SK-N-SH (cell line): ENCODE measurements around the gene LMO3.

ENCODE experiments used
- EZH2phosphoT487 ChIP-seq: fragments of 200-600 bp; sonication (generic); IDR thresholded peaks from 2 replicates; pipeline ENCODE4 v1.6.1; 2017; ENCODE audit warnings: low read depth, mixed run types, mild to moderate bottlenecking, antibody characterized with exemption, moderate library complexity, borderline replicate concordance
- FOSL2 ChIP-seq: IDR thresholded peaks from 2 replicates; pipeline ENCODE4 v1.4.0; 2012; ENCODE audit warnings: low read depth, mild to moderate bottlenecking, moderate library complexity, borderline replicate concordance
- GABPA ChIP-seq: IDR thresholded peaks from 2 replicates; pipeline ENCODE4 v1.4.0; 2012; ENCODE audit warnings: low read depth, mild to moderate bottlenecking
- JUND ChIP-seq: IDR thresholded peaks from 2 replicates; pipeline ENCODE4 v1.4.0; 2012
- REST ChIP-seq: IDR thresholded peaks from 2 replicates; pipeline ENCODE4 v1.6.1; 2012; ENCODE audit warnings: mild to moderate bottlenecking, low read depth, low read length, moderate library complexity
- RXRA ChIP-seq: IDR thresholded peaks from 2 replicates; pipeline ENCODE4 v1.4.0; 2012; ENCODE audit warnings: low read depth, mild to moderate bottlenecking, borderline replicate concordance
- TF ChIP-seq, protein P1 (sequence below): IDR thresholded peaks from 2 replicates; pipeline ENCODE4 v1.4.0; 2012; ENCODE audit warnings: low read depth
- TF ChIP-seq, protein P2 (sequence below): fragments of 200-600 bp; sonication (generic); IDR thresholded peaks from 2 replicates; pipeline ENCODE4 v1.6.1; 2017; ENCODE audit warnings: antibody characterized with exemption, mild to moderate bottlenecking, moderate library complexity

- TF ChIP-seq, protein P1, sequence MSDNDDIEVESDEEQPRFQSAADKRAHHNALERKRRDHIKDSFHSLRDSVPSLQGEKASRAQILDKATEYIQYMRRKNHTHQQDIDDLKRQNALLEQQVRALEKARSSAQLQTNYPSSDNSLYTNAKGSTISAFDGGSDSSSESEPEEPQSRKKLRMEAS = no peak
- TF ChIP-seq RXRA (no peak), JUND (no peak), REST (no peak), GABPA (no peak), EZH2phosphoT487 (no peak), FOSL2 (no peak)
- TF ChIP-seq, protein P2, sequence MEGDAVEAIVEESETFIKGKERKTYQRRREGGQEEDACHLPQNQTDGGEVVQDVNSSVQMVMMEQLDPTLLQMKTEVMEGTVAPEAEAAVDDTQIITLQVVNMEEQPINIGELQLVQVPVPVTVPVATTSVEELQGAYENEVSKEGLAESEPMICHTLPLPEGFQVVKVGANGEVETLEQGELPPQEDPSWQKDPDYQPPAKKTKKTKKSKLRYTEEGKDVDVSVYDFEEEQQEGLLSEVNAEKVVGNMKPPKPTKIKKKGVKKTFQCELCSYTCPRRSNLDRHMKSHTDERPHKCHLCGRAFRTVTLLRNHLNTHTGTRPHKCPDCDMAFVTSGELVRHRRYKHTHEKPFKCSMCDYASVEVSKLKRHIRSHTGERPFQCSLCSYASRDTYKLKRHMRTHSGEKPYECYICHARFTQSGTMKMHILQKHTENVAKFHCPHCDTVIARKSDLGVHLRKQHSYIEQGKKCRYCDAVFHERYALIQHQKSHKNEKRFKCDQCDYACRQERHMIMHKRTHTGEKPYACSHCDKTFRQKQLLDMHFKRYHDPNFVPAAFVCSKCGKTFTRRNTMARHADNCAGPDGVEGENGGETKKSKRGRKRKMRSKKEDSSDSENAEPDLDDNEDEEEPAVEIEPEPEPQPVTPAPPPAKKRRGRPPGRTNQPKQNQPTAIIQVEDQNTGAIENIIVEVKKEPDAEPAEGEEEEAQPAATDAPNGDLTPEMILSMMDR = no peak
Observed at GRCh38 chr12:16552301-16552700, 53.7 kb downstream of the LMO3 start.
